UCSD-AML1 (cell line): Measurements from ENCODE around the gene SLCO2B1.

Source experiments
- DNase-seq: peaks from one replicate; lab custom pipeline; 2025; ENCODE audit not compliant: unreplicated experiment; lab: John Stamatoyannopoulos, UW

The SLCO2B1 gene

GRCh38 chr11:75191330-75191717, 40.4 kb downstream of the SLCO2B1 start:
- DNase-seq, result no peak

- no peak for DNase-seq
Measured at GRCh38 chr11:75193271-75193670, 42.4 kb downstream of the SLCO2B1 start.

GRCh38 chr11:75193711-75194110, 42.8 kb downstream of the SLCO2B1 start:
- DNase-seq, result no peak

- no peak for DNase-seq
Measured at GRCh38 chr11:75194147-75194546, 43.2 kb downstream of the SLCO2B1 start.

- DNase-seq, result no peak
Measured at GRCh38 chr11:75195167-75195962, 44.5 kb downstream of the SLCO2B1 start.

- no peak for DNase-seq
Measured at GRCh38 chr11:75196426-75196825, 45.5 kb downstream of the SLCO2B1 start.

GRCh38 chr11:75197512-75198277, 46.8 kb downstream of the SLCO2B1 start:
- no peak for DNase-seq

- no peak for DNase-seq
Measured at GRCh38 chr11:75198278-75198973, 47.5 kb downstream of the SLCO2B1 start.

- DNase-seq, result no peak
Measured at GRCh38 chr11:75199412-75199955, 48.6 kb downstream of the SLCO2B1 start.

GRCh38 chr11:75200051-75200450, 49.1 kb downstream of the SLCO2B1 start:
- no peak for DNase-seq

GRCh38 chr11:75200531-75200930, 49.6 kb downstream of the SLCO2B1 start:
- DNase-seq, result no peak

- DNase-seq, result no peak
Measured at GRCh38 chr11:75201771-75202170, 50.9 kb downstream of the SLCO2B1 start.

- DNase-seq, result no peak
Measured at GRCh38 chr11:75202195-75202594, 51.3 kb downstream of the SLCO2B1 start.

GRCh38 chr11:75203138-75203537, 52.2 kb downstream of the SLCO2B1 start:
- no peak for DNase-seq

- no peak for DNase-seq
Measured at GRCh38 chr11:75203641-75204011, 52.7 kb downstream of the SLCO2B1 start.

GRCh38 chr11:75204012-75204674, 53.2 kb downstream of the SLCO2B1 start:
- DNase-seq, result no peak

GRCh38 chr11:75204685-75205563, 54.0 kb downstream of the SLCO2B1 start:
- DNase-seq, result peak; percentile 86

GRCh38 chr11:75205564-75206020, 54.7 kb downstream of the SLCO2B1 start:
- no peak for DNase-seq

GRCh38 chr11:75208446-75208845, 57.5 kb downstream of the SLCO2B1 start:
- DNase-seq, result no peak

- DNase-seq, result no peak
Measured at GRCh38 chr11:75212411-75212810, 61.5 kb downstream of the SLCO2B1 start.
